ENCODE data around the gene ZDHHC1.

The ZDHHC1 gene

GRCh38 chr16:67395458-67396158, 20.7 kb downstream of the ZDHHC1 start:
- no peak overlapping the region for H3K4me3 ChIP-seq (ENCODE audit: low read depth, low read length)
- no peak for TF ChIP-seq CTCF (IDR thresholded peaks at IDR 0.05; ENCODE audit: low read depth, low read length)

- H3K4me3 ChIP-seq (ENCODE audit: low read depth, low read length): no peak overlapping the region
- TF ChIP-seq CTCF (IDR thresholded peaks at IDR 0.05; ENCODE audit: low read depth, low read length): no peak
Measured at GRCh38 chr16:67395105-67395457, 21.2 kb downstream of the ZDHHC1 start.

GRCh38 chr16:67394155-67395104, 21.8 kb downstream of the ZDHHC1 start:
- no peak overlapping the region for H3K4me3 ChIP-seq (ENCODE audit: low read depth, low read length)
- no peak for TF ChIP-seq CTCF (IDR thresholded peaks at IDR 0.05; ENCODE audit: low read depth, low read length)

- TF ChIP-seq CTCF (IDR thresholded peaks at IDR 0.05; ENCODE audit: low read depth, low read length): no peak
- H3K4me3 ChIP-seq (ENCODE audit: low read depth, low read length): no peak overlapping the region
Measured at GRCh38 chr16:67393788-67394154, 22.5 kb downstream of the ZDHHC1 start.

- peak; percentile 60 for TF ChIP-seq CTCF (IDR thresholded peaks at IDR 0.05; ENCODE audit: low read depth, low read length)
- H3K4me3 ChIP-seq (ENCODE audit: low read depth, low read length): peak within 1 kb of the TSS; percentile 45
Measured at GRCh38 chr16:67393111-67393787, 23.0 kb downstream of the ZDHHC1 start, which contains the start of gene TPPP3. TPPP3 (minus strand) TSS chr16:67393498; CDS start chr16:67391111, 2,387 bp downstream.

- no peak for TF ChIP-seq CTCF (IDR thresholded peaks at IDR 0.05; ENCODE audit: low read depth, low read length)
- peak overlapping the region; percentile 45 for H3K4me3 ChIP-seq (ENCODE audit: low read depth, low read length)
Measured at GRCh38 chr16:67392301-67393059, 23.8 kb downstream of the ZDHHC1 start.

Measured in WI38 (cell line).